H1 (cell line): ENCODE results near the gene PLCXD1. TPM values are rescaled to one million over a fixed set of nuclear protein-coding genes. Genes with fewer than 3 reads are reported as not detected.

Experiments
- ASH2L ChIP-seq: fragments of 200-600, 300-600 bp; sonication (generic); IDR thresholded peaks from one replicate; pipeline ENCODE4 v1.7.1; 2017; ENCODE audit warnings: low read length
- CEBPB ChIP-seq: IDR thresholded peaks from 2 replicates; pipeline ENCODE4 v1.6.1; 2012; ENCODE audit warnings: low read depth, low read length
- KDM4A ChIP-seq: IDR thresholded peaks from one replicate; pipeline ENCODE4 v1.7.1; 2012; ENCODE audit warnings: low read depth, mild to moderate bottlenecking, moderate library complexity, low read length, inconsistent platforms; ENCODE audit not compliant: severe bottlenecking
- RFX5 ChIP-seq: IDR thresholded peaks from 2 replicates; pipeline ENCODE4 v1.6.1; 2011; ENCODE audit warnings: low read depth, low read length, improper control_type of control experiment, borderline replicate concordance
- RNF2 ChIP-seq: fragments of 200-900, 300-1000 bp; sonication (generic); IDR thresholded peaks from 2 replicates; pipeline ENCODE4 v1.7.1; 2016; ENCODE audit warnings: borderline replicate concordance, low read depth, mild to moderate bottlenecking, antibody characterized with exemption, low read length; ENCODE audit not compliant: poor library complexity, severe bottlenecking; ENCODE audit errors: missing control alignments
- SUZ12 ChIP-seq: fragments of 200-600 bp; sonication (generic); IDR thresholded peaks from 2 replicates; pipeline ENCODE4 v1.6.1; 2012; ENCODE audit warnings: mild to moderate bottlenecking, inconsistent platforms, low read length, moderate library complexity, mixed read lengths
- polyA plus RNA-seq, 7 experiments: library from polyadenylated mRNA; depleted of rRNA in 3 of 7; stranded (reverse) in 5 of 7; unstranded in 2 of 7; fragments of >200 nt in 5 of 7; fragments of 200-250 nt in 2 of 7; gene quantifications; 1 replicate in 5 of 7; 2 replicates in 1 of 7; 4 replicates in 1 of 7; pipeline versions ENCODE4 v1.2.1 to v1.2.3, GENCODE V29; 2011 to 2013; ENCODE audit warnings: missing spikeins in 2 of 7, mixed read lengths in 2 of 7
- total RNA-seq: library from RNA; stranded (reverse); fragmentation: NEBNext Ultra II Directional; extraction: Animal tissue kit (Norgen Biotek cat#: 25700); gene quantifications from 2 replicates; pipeline ENCODE4 v1.2.1, GENCODE V29; 2021
- TF ChIP-seq, protein P1 (sequence below): IDR thresholded peaks from 2 replicates; pipeline ENCODE4 v1.6.1; 2012; ENCODE audit warnings: inconsistent platforms

The PLCXD1 gene
- total and polyA plus RNA-seq, 2 of the 8 experiments (the other 6 are each of a cell fraction or from before 2014, with no cell fraction given): 93.6 to 124 TPM

DNA sequence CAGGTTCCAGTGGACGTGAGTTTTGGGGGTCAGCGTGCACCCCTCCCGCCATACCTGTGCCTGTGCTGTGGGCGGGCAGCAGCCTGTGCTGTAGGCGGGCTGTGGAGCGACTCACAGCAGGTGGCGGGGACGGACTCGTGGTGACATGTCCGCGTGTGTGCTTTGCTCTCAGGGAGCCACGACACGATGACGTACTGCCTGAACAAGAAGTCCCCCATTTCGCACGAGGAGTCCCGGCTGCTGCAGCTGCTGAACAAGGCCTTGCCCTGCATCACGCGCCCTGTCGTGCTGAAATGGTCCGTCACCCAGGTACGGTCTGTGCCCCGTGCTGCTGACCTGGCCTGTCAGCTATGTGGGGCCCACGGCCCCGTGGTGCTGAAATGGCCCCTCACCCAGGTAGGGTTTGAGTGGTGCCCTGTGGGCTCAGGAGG is 7.4 kb downstream of the PLCXD1 start (continued):
- TF ChIP-seq ASH2L (no peak), RFX5 (no peak), SUZ12 (no peak), CEBPB (no peak), RNF2 (no peak), KDM4A (no peak)
- TF ChIP-seq, protein P1, sequence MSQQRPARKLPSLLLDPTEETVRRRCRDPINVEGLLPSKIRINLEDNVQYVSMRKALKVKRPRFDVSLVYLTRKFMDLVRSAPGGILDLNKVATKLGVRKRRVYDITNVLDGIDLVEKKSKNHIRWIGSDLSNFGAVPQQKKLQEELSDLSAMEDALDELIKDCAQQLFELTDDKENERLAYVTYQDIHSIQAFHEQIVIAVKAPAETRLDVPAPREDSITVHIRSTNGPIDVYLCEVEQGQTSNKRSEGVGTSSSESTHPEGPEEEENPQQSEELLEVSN: no peak
